CD4-positive, alpha-beta T cell (primary cell): ENCODE results near the gene BIN1. TPM values are rescaled to one million over a fixed set of nuclear protein-coding genes. Genes with fewer than 3 reads are reported as not detected.

Source experiments
- ATAC-seq: fragments of 200-7000 bp; cut with Tn5 transposase; one replicate; pipeline ENCODE4 v1.10.0; 2022; ENCODE audit warnings: mild to moderate bottlenecking; ENCODE audit not compliant: poor library complexity
- CTCF ChIA-PET: fragments of 350-600 bp; sonication (Branson Sonifier 250); formaldehyde crosslinking; loops from one replicate; lab custom pipeline; 2021; ENCODE audit warnings: antibody characterized with exemption, inconsistent platforms; lab: Charles Lee
- POLR2A ChIA-PET: fragments of 350-600 bp; sonication (Branson Sonifier 250); formaldehyde crosslinking; loops from one replicate; lab custom pipeline; 2021; ENCODE audit warnings: antibody characterized with exemption, inconsistent platforms; lab: Charles Lee
- DNase-seq, 14 experiments: peaks; one replicate each; pipeline ENCODE4 v3.0.0-alpha.2; 2013 to 2020; ENCODE audit warnings: mixed read lengths in 2 of 14
- H3K27ac ChIP-seq, 2 donors: one replicate each; pipeline versions ENCODE4 v1.5.1 to v1.7.0; 2013; ENCODE audit warnings: low read length in 2 of 2, low read depth in 1 of 2, mild to moderate bottlenecking in 1 of 2
- H3K27me3 ChIP-seq, 2 experiments: 1 replicate in 1 of 2; 2 replicates in 1 of 2; pipeline versions ENCODE4 v1.6.1 to v1.7.0; 2013; ENCODE audit warnings: low read length in 2 of 2, control low read depth in 1 of 2, mild to moderate bottlenecking in 1 of 2, moderate library complexity in 1 of 2; ENCODE audit not compliant: insufficient read depth in 2 of 2, control insufficient read depth in 1 of 2
- H3K36me3 ChIP-seq: one replicate; pipeline ENCODE4 v1.6.1; 2013; ENCODE audit warnings: low read length, control low read depth; ENCODE audit not compliant: insufficient read depth
- H3K4me1 ChIP-seq: one replicate; pipeline ENCODE4 v1.6.1; 2013; ENCODE audit warnings: low read length, control low read depth; ENCODE audit not compliant: insufficient read depth
- H3K4me3 ChIP-seq: one replicate; pipeline ENCODE4 v1.5.1; 2013; ENCODE audit warnings: mild to moderate bottlenecking, low read length, moderate library complexity
- H3K9me3 ChIP-seq, 2 experiments: 1 replicate in 1 of 2; 2 replicates in 1 of 2; pipeline versions ENCODE4 v1.6.1 to v1.7.0; 2013; ENCODE audit warnings: low read length in 2 of 2, mild to moderate bottlenecking in 2 of 2, control low read depth in 1 of 2, moderate library complexity in 1 of 2; ENCODE audit not compliant: control insufficient read depth in 1 of 2, insufficient read depth in 1 of 2
- H3K27ac Mint-ChIP-seq: one replicate; pipeline ENCODE4 v1.8.0; 2020; ENCODE audit warnings: mixed read lengths
- H3K27me3 Mint-ChIP-seq: one replicate; pipeline ENCODE4 v1.8.0; 2021; ENCODE audit warnings: mixed read lengths
- H3K36me3 Mint-ChIP-seq: one replicate; pipeline ENCODE4 v1.8.0; 2021; ENCODE audit warnings: low read depth, mixed read lengths
- H3K4me1 Mint-ChIP-seq: one replicate; pipeline ENCODE4 v1.8.0; 2021; ENCODE audit warnings: low read depth, mixed read lengths
- H3K4me3 Mint-ChIP-seq: one replicate; pipeline ENCODE4 v1.8.0; 2020; ENCODE audit warnings: mild to moderate bottlenecking, mixed read lengths
- H3K9me3 Mint-ChIP-seq: one replicate; pipeline ENCODE4 v1.8.0; 2020; ENCODE audit warnings: mixed read lengths
- intact Hi-C, 2 experiments: fragments of 100-400 bp; cut with DNase I in 1 of 2; cut with micrococcal nuclease in 1 of 2; formaldehyde crosslinking; loops; one replicate each; pipeline versions ENCODE4 v1.15.1 to v1.9.0; 2023 to 2025; cut with DNase I, micrococcal nuclease
- total RNA-seq, 174 experiments: library from RNA in 2 of 174; stranded (reverse) in 2 of 174; gene quantifications; one replicate each; pipeline ENCODE4 v1.2.3 and lab custom pipeline; 2021 to 2026
- TF ChIP-seq, protein P1 (sequence below): fragments of 200-600 bp; IDR thresholded peaks from one replicate; pipeline ENCODE4 v1.8.0; 2022; ENCODE audit warnings: antibody characterized with exemption, mild to moderate bottlenecking

The BIN1 gene
- total RNA-seq, 2 experiments from 2014 or later = 98.8 to 104 TPM

DNA sequence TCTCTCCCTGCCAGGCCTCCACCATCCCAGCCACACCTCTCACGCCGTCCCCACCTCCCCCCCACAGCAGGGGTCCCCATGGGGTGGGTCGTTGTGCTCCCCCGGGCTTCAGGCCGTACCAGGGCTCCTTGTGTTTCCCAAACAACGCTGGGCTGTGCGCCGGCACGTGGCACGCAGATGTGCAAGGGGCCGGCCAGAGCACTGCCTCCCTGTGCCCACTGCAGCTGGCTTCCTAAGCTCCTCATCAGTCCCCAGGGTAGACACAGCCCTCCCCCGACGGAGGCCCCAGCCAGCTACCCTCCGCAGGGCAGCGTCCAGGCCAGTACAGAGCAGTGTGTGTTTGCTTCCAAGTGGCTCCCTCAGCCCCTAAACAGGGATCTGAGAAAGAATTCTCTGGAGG is 34.0 kb downstream of the BIN1 start:
- H3K4me1 ChIP-seq = peaks cover 54% of the 10 kb centered on the region

DNA sequence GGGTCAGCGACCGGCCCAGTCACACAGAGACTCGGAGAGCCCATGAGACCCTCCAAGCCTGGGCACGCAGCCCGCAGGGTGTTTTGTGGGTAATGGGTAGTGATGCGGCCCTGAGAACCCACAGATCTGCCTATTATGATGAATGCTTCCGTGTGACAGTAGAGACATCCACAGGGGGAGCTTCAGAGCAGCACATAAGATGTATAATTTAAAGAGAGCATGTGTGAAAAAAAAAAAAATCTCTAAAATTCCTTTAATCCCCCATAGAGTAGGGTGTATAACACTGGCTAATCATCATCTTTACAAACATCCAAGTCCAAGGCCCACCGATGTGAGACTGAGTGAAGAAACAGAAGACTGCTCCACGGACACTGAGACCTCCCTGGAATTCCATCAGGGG is 34.6 kb downstream of the BIN1 start:
- Histone ChIP-seq H3K36me3 (peaks cover 89% of the 10 kb centered on the region), H3K9me3 (peaks cover 0 to 5% of the 10 kb centered on the region in 2 experiments), H3K27me3 (no peaks in the 10 kb centered on the region), H3K4me3 (no peak overlapping the region), H3K4me1 (peaks cover 54% of the 10 kb centered on the region), H3K27ac (no peak overlapping the region)
- H3K36me3 Mint-ChIP-seq = peaks cover 78% of the 10 kb centered on the region
- CTCF ChIA-PET = no interaction called here
- intact Hi-C loops = loop anchor here in 1 of 2 experiments (10.0 kb wide), 1 partner anchor 322 kb away; no protein-coding TSS in a partner anchor
- peak overlapping the region; percentile 82 for H3K27ac Mint-ChIP-seq
- H3K4me3 Mint-ChIP-seq = no peak overlapping the region
- POLR2A ChIA-PET = interaction anchor here (2.4 kb wide), 1 partner anchor 8 kb away, joined by 9 read pairs; no protein-coding TSS in a partner anchor
- TF ChIP-seq, protein P1, sequence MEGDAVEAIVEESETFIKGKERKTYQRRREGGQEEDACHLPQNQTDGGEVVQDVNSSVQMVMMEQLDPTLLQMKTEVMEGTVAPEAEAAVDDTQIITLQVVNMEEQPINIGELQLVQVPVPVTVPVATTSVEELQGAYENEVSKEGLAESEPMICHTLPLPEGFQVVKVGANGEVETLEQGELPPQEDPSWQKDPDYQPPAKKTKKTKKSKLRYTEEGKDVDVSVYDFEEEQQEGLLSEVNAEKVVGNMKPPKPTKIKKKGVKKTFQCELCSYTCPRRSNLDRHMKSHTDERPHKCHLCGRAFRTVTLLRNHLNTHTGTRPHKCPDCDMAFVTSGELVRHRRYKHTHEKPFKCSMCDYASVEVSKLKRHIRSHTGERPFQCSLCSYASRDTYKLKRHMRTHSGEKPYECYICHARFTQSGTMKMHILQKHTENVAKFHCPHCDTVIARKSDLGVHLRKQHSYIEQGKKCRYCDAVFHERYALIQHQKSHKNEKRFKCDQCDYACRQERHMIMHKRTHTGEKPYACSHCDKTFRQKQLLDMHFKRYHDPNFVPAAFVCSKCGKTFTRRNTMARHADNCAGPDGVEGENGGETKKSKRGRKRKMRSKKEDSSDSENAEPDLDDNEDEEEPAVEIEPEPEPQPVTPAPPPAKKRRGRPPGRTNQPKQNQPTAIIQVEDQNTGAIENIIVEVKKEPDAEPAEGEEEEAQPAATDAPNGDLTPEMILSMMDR = no peak
- H3K9me3 Mint-ChIP-seq = no peaks in the 10 kb centered on the region
- no peaks in the 10 kb centered on the region for H3K27me3 Mint-ChIP-seq
- H3K4me1 Mint-ChIP-seq = peaks cover 47% of the 10 kb centered on the region
- ATAC-seq (no peak), DNase-seq (no peak)

More for the DNA sequence above, 34.0 kb downstream of the BIN1 start:
- Histone ChIP-seq H3K36me3 (peaks cover 84% of the 10 kb centered on the region), H3K4me3 (no peak overlapping the region), H3K9me3 (peaks cover 0 to 5% of the 10 kb centered on the region in 2 experiments), H3K27me3 (no peaks in the 10 kb centered on the region), H3K27ac (no peak overlapping the region)
- TF ChIP-seq, protein P1 = no peak
- DNase-seq (no peak), ATAC-seq (no peak)
- H3K27ac Mint-ChIP-seq = peak overlapping the region; percentile 82
- peaks cover 73% of the 10 kb centered on the region for H3K36me3 Mint-ChIP-seq
- intact Hi-C loops = loop anchor here in 1 of 2 experiments (10.0 kb wide), 1 partner anchor 322 kb away; no protein-coding TSS in a partner anchor
- ChIA-PET POLR2A (no interaction called here), CTCF (no interaction called here)
- H3K4me3 Mint-ChIP-seq = no peak overlapping the region
- no peaks in the 10 kb centered on the region for H3K27me3 Mint-ChIP-seq
- peaks cover 49% of the 10 kb centered on the region for H3K4me1 Mint-ChIP-seq
- no peaks in the 10 kb centered on the region for H3K9me3 Mint-ChIP-seq

DNA sequence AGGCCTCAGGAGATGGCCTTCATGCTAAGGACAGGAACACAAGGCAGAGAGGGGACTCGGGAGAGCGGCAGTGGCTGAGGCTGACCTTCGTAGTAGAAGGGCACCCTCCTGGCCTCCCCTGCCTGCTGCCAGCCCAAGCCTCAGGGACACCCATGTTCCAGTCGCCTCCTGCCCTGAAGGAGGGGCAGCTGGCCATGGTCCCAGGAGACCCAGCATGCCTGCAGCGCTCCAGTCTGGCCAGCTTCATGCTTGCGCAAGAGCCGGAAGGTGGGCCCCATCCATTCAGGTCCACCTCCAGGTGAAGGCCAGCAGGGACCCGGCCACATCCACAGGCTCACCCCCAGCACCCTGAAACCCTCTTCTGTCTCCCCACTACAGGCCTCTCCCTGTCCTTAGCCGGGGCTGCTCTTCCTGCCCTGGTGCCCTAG is 35.0 kb downstream of the BIN1 start:
- Histone ChIP-seq H3K4me1 (peaks cover 53% of the 10 kb centered on the region), H3K27me3 (no peaks in the 10 kb centered on the region), H3K36me3 (peaks cover 89% of the 10 kb centered on the region), H3K27ac (no peak overlapping the region), H3K9me3 (peaks cover 0 to 5% of the 10 kb centered on the region in 2 experiments), H3K4me3 (no peak overlapping the region)
- H3K4me1 Mint-ChIP-seq = peaks cover 42% of the 10 kb centered on the region
- peak overlapping the region; percentile 82 for H3K27ac Mint-ChIP-seq
- POLR2A ChIA-PET = interaction anchor here (2.4 kb wide), 1 partner anchor 9 kb away, joined by 9 read pairs; no protein-coding TSS in a partner anchor
- TF ChIP-seq, protein P1 = no peak
- CTCF ChIA-PET = no interaction called here
- intact Hi-C loops = loop anchor here in 1 of 2 experiments (10.0 kb wide), 1 partner anchor 323 kb away; no protein-coding TSS in a partner anchor
- no peaks in the 10 kb centered on the region for H3K9me3 Mint-ChIP-seq
- DNase-seq (no peak), ATAC-seq (no peak)
- no peak overlapping the region for H3K4me3 Mint-ChIP-seq
- peaks cover 78% of the 10 kb centered on the region for H3K36me3 Mint-ChIP-seq
- no peaks in the 10 kb centered on the region for H3K27me3 Mint-ChIP-seq
